HTERT RPE-1 (cell line): ENCODE results near the gene TMEM214.

Experiments
- in situ Hi-C: fragments of 300-500 bp; cut with MboI; formaldehyde crosslinking; loops from 4 replicates; pipeline ENCODE4 v1.14.3; 2020; ENCODE audit warnings: low sequenced_read_pairs

The TMEM214 gene

GRCh38 chr2:27082773-27083409, 50.1 kb downstream of the TMEM214 start:
- in situ Hi-C loops: no loop called here

- in situ Hi-C loops: no loop called here
Observed at GRCh38 chr2:27083410-27084296, 50.9 kb downstream of the TMEM214 start.

- in situ Hi-C loops: no loop called here
Observed at GRCh38 chr2:27084297-27085061, 51.7 kb downstream of the TMEM214 start.

DNA sequence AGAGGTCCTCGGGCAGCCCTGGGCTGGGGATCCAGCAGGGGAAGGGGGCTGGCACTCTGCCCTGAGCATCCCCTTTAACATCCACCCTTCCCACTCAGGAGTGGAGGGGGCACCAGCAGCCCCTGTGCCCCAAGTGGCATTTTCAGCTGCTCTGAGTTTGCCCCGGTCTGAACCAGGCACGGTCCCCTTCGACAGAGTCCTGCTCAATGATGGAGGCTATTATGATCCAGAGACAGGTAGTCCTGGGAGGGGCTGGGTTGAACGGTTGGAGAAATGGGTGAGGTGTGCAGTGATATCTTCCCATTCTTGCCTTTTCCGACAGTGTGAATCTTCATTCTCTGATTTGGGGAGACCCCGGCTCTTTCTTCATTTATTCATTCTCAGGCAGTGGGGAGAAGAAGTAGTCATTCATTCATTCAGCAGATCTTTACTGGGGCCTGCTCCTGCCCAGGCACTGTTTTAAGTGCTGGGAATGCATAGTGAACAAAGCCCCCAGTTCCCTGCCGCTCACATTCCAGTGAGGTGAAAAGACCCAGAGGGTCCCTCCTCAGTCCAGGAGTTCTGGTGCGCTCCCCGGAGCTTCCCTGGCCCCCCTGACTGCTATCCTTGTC, 52.4 kb downstream of the TMEM214 start:
- in situ Hi-C loops: no loop called here

- in situ Hi-C loops: no loop called here
Observed at GRCh38 chr2:27085673-27086089, 52.9 kb downstream of the TMEM214 start.

DNA sequence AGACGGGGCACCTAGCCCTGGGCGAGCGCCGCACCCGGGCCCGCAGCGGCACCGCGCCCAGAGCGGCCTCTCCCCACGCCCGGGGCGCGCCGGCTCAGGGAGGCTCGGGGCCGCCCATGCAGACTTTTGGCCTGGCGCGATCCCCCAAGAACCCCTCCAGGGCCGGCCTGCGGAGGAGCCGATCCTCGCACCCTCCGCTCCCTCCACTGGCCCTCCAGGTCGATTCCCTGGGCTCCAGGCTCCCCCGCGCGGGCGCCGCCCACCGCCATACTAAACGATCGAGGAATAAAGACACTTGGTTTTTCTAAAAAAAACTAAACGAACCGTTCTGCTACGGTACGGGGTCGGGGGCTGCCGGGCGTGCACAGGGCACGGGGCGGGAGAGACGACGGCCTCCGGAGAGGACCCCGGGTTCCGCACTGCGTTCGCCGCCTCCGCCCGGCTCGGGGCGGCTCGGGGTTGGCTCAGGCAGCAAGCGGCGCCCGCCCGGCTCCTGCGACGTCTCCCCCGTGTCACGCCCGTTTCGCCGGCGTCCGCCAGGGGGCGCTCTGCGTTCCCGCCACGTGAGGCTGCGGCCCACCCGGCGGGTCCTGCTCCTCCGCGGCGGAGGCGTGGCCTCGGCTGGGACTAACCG, 53.4 kb downstream of the TMEM214 start:
- in situ Hi-C loops: no loop called here

DNA sequence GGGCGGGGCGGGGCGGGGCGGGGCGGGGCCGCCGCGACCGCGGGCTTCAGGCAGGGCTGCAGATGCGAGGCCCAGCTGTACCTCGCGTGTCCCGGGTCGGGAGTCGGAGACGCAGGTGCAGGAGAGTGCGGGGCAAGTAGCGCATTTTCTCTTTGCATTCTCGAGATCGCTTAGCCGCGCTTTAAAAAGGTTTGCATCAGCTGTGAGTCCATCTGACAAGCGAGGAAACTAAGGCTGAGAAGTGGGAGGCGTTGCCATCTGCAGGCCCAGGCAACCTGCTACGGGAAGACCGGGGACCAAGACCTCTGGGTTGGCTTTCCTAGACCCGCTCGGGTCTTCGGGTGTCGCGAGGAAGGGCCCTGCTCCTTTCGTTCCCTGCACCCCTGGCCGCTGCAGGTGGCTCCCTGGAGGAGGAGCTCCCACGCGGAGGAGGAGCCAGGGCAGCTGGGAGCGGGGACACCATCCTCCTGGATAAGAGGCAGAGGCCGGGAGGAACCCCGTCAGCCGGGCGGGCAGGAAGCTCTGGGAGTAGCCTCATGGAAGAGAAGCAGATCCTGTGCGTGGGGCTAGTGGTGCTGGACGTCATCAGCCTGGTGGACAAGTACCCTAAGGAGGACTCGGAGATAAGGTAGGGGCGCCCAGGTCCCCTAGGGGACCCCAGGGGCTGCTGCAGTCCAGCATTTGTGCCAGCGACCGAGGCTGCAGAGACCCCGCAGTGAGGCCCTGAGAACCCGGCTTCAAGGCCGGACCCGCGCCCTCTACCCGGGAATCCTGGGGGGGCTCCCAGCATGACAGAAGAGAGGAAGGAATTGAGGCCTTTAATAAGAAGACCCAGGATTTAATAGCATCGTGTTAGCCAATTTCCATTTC, 54.2 kb downstream of the TMEM214 start, which contains the start of gene KHK:
Gene KHK (plus strand): TSS at position 49 of the 870 bp plus-strand sequence. CDS start 488 bp downstream, at position 537.
- in situ Hi-C loops: no loop called here

DNA sequence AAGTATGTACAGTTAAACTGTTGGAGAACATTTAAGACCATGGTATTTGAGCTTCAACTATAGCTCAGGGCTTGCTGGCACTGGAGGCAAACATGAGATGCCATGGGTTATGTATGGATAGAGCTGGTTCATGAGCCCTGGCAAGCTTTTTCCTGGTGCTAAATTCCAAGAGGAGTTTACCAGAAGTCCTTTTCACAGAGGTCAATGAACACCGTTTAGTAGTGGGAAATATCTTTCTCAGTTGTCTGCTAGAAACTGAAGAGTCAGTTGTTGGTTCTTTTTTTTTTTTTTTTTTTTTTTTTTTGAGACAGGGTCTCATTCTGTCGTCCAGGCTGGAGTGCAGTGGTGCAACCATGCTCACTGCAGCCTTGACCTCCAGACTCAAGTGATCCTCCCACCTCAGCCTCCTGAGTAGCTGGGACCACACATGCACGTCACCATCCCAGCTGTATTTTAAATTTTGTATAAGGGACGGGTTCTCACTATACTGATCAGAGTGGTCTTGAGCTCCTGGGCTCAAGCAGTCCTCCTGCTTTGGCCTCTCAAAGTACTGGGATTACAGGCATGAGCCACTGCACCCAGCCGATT, 55.2 kb downstream of the TMEM214 start:
- in situ Hi-C loops: no loop called here

- in situ Hi-C loops: no loop called here
Observed at GRCh38 chr2:27088634-27089033, 55.9 kb downstream of the TMEM214 start.

DNA sequence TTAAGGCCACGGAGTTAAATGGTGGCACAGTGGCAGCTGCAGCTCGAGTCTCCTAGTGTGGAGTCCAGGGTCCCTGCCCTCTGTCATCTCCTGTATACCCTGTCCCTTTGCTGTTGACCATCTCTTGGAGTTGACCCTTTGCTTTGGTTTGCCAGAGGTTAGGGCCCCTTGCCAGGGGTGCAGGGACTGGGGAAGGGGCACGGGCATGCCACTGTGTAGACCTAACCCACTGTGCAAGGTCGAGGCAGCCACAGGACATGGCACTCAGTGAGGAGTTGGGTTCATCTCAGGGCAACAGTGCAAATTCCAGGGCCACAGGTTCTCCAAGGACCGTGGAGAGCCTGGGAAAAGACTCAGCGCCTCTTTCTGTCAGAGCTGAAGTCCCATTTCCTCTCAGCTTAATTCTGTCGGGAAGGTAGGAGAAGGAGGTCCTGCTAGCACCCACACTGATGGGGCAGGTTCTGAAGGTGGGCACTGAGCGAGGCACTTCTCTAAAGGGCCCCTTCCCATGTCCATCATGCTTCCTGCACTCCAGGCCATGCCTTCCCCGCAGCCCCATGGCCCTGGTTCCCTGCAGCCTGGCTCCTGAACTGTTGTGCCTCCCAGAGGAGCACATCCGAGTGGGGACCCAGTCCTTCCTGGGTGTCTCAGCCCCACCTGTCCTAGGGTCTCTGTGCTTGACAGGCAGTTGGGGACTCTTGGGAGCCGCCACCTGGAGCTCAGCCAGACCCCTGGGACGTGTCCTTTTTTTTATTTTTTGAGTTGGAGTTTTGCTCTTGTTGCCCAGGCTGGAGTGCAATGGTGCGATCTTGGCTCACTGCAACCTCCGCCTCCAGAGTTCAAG, 56.6 kb downstream of the TMEM214 start:
- in situ Hi-C loops: no loop called here
